HG02981 (cell line): ENCODE data around the gene SORCS2.

Source experiments
- ATAC-seq: cut with Tn5 transposase; IDR thresholded peaks from one replicate; pipeline ENCODE4 v1.9.1; 2021; ENCODE audit warnings: mild to moderate bottlenecking, moderate library complexity; ENCODE audit not compliant: unreplicated experiment

Gene SORCS2

GRCh38 chr4:7422151-7422897 is 230.0 kb downstream of the SORCS2 start:
- ATAC-seq: no peak

- ATAC-seq: no peak
Measured at GRCh38 chr4:7422898-7423180, 230.5 kb downstream of the SORCS2 start.

- no peak for ATAC-seq
Measured at GRCh38 chr4:7423391-7423790, 231.1 kb downstream of the SORCS2 start.

- no peak for ATAC-seq
Measured at GRCh38 chr4:7423801-7424552, 231.6 kb downstream of the SORCS2 start.

GRCh38 chr4:7424553-7425111 is 232.3 kb downstream of the SORCS2 start:
- ATAC-seq: no peak

- ATAC-seq: no peak
Measured at GRCh38 chr4:7425124-7425523, 232.8 kb downstream of the SORCS2 start.

- ATAC-seq: no peak
Measured at GRCh38 chr4:7425591-7426468, 233.5 kb downstream of the SORCS2 start.

- no peak for ATAC-seq
Measured at GRCh38 chr4:7426525-7427171, 234.3 kb downstream of the SORCS2 start.

- ATAC-seq: no peak
Measured at GRCh38 chr4:7427361-7427760, 235.0 kb downstream of the SORCS2 start.

- ATAC-seq: no peak
Measured at GRCh38 chr4:7427831-7428260, 235.5 kb downstream of the SORCS2 start.

GRCh38 chr4:7428261-7429068 is 236.1 kb downstream of the SORCS2 start:
- no peak for ATAC-seq

GRCh38 chr4:7429069-7429416 is 236.7 kb downstream of the SORCS2 start:
- ATAC-seq: no peak

- ATAC-seq: no peak
Measured at GRCh38 chr4:7429601-7430078, 237.3 kb downstream of the SORCS2 start.

GRCh38 chr4:7430368-7430964 is 238.1 kb downstream of the SORCS2 start:
- no peak for ATAC-seq

GRCh38 chr4:7430965-7431695 is 238.8 kb downstream of the SORCS2 start:
- no peak for ATAC-seq

- ATAC-seq: no peak
Measured at GRCh38 chr4:7431696-7432530, 239.6 kb downstream of the SORCS2 start.

- ATAC-seq: no peak
Measured at GRCh38 chr4:7432531-7433375, 240.4 kb downstream of the SORCS2 start.
